Esophagus muscularis mucosa (tissue), 3 donors: ENCODE data around the gene HPD.

ENCODE experiments used
- CTCF ChIP-seq, 3 experiments: fragments of 200-600 bp in 2 of 3; fragments of 450-650 bp in 1 of 3; sonication (generic) in 2 of 3; IDR thresholded peaks; one replicate each; pipeline ENCODE4 v1.5.1; 2017 to 2019; ENCODE audit warnings: antibody characterized with exemption in 3 of 3, mild to moderate bottlenecking in 2 of 3, moderate library complexity in 1 of 3
- POLR2A ChIP-seq: fragments of 450-650 bp; IDR thresholded peaks from one replicate; pipeline ENCODE4 v1.6.1; 2017; ENCODE audit warnings: antibody characterized with exemption, moderate library complexity, mild to moderate bottlenecking, low read depth

DNA sequence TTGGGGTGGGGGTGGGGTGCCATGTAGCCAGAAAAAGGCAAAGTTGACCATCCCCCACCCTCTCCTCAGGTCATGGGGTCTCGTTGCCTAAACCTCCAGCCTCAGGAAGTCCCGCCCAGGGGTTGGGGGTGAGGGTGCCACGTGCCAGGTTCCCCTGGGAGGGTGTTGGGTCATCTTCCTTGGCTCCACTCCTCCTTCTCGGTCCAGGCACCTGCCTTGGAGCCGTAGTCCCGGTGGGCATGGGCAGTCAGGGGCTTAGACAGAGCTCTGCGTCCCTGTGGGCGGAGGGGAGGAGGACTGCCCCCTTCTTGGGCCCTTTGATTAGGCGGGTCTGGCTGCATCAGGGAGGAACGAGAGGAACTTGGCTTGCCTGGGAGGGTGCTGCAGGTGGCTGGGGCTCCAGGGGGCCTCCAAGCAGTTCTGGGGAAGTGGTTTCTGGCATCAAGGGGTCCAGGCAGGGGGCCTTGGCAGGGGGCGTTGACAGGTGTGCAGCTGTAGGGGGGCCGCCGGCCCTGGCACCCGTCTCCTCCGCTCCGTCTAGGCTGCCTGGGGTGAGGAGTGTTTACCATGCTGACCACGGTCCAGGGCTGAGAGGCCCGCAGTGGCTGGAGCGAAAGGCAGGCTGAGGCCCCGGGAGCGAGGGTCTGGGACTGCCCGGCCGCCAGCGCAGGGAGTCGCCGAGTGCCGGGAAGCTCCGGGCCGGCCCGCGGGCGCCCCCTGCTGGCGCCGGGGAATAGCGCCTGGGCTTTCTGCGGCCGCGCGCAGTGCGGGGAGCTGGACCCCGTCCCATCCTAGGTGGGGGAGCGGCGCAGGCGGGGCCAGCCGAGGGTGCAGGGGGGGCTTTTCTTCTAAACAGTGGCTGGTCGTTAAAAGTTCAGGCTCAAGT is 47.0 kb downstream of the HPD start:
- TF ChIP-seq CTCF (IDR thresholded peaks at IDR 0.05) (peak in 2 of 3 experiments; percentile 97 to 100), POLR2A (no peak)
